Nucleus accumbens (tissue), 56 donors: ENCODE measurements around the gene LGALS7B.
"Not testable (repeated sequence)": the region's sequence is repeated elsewhere in the genome, so short reads cannot be mapped to it uniquely, and the experiment has no call there.

ENCODE experiments used
- DNase-seq, 56 donors: peaks; one replicate each; lab custom pipeline; 2025; lab: John Stamatoyannopoulos, UW

LGALS7B gene

GRCh38 chr19:38815059-38816001 is 26.3 kb downstream of the LGALS7B start:
- no peak for DNase-seq

- no peak for DNase-seq
Measured at GRCh38 chr19:38816131-38816750, 27.2 kb downstream of the LGALS7B start.

- no peak for DNase-seq
Measured at GRCh38 chr19:38817081-38817480, 28.1 kb downstream of the LGALS7B start.

- no peak for DNase-seq
Measured at GRCh38 chr19:38819231-38819920, 30.4 kb downstream of the LGALS7B start.

GRCh38 chr19:38821230-38821825 is 32.3 kb downstream of the LGALS7B start:
- not testable (repeated sequence) for DNase-seq

- DNase-seq = not testable (repeated sequence)
Measured at GRCh38 chr19:38825936-38826335, 36.9 kb downstream of the LGALS7B start.

- no peak for DNase-seq
Measured at GRCh38 chr19:38826856-38827551, 38.0 kb downstream of the LGALS7B start.

GRCh38 chr19:38829203-38829602 is 40.2 kb downstream of the LGALS7B start:
- DNase-seq = not testable (repeated sequence)

GRCh38 chr19:38830039-38830733 is 41.2 kb downstream of the LGALS7B start:
- no peak for DNase-seq

- peak in 33 of 56 donors; percentile 5 to 56 (median 38) for DNase-seq
Measured at GRCh38 chr19:38831142-38831605, 42.2 kb downstream of the LGALS7B start.

GRCh38 chr19:38833092-38833425 is 44.1 kb downstream of the LGALS7B start:
- no peak for DNase-seq

- DNase-seq = no peak
Measured at GRCh38 chr19:38834104-38834490, 45.1 kb downstream of the LGALS7B start.

- no peak for DNase-seq
Measured at GRCh38 chr19:38834590-38834989, 45.6 kb downstream of the LGALS7B start.

- no peak for DNase-seq
Measured at GRCh38 chr19:38836159-38836982, 47.4 kb downstream of the LGALS7B start.

GRCh38 chr19:38836983-38837626 is 48.1 kb downstream of the LGALS7B start:
- no peak for DNase-seq

GRCh38 chr19:38837656-38838121 is 48.7 kb downstream of the LGALS7B start:
- DNase-seq = no peak

- DNase-seq = no peak
Measured at GRCh38 chr19:38838208-38838985, 49.4 kb downstream of the LGALS7B start.
